GM19438 (cell line): Measurements from ENCODE around the gene FZR1.
"Not testable (repeated sequence)": the region's sequence is repeated elsewhere in the genome, so short reads cannot be mapped to it uniquely, and the experiment has no call there.

Source experiments
- ATAC-seq: cut with Tn5 transposase; IDR thresholded peaks from one replicate; pipeline ENCODE4 v1.9.1; 2021; ENCODE audit warnings: low read depth; ENCODE audit not compliant: unreplicated experiment

FZR1 gene

GRCh38 chr19:3563709-3564524 is 57.8 kb downstream of the FZR1 start:
- ATAC-seq, result no peak

- ATAC-seq, result no peak
Observed at GRCh38 chr19:3565139-3565538, 59.0 kb downstream of the FZR1 start.

- ATAC-seq, result not testable (repeated sequence)
Observed at GRCh38 chr19:3570042-3570441, 63.9 kb downstream of the FZR1 start.

DNA sequence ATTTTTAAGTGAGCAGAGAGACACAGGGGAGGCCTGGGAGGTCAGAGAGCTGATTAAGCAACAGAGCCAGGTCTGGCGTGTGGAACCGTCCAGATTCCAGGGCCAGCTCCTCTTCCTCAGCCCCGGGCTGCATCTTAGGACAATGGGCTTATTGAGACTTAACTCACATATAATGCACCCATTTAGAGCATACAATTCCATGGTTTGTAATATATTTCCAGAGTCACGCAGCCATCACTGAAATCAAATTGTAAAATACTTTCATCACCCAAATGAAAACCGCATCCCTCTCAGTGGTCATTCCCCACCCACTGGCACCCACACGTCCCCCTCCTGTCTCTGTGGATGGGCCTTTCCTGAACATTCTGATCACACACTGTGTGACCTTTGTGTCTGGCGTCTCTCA is 64.5 kb downstream of the FZR1 start:
- no peak for ATAC-seq

GRCh38 chr19:3572132-3572854 is 66.2 kb downstream of the FZR1 start:
- ATAC-seq, result peak; percentile 81

GRCh38 chr19:3572855-3573161 is 66.7 kb downstream of the FZR1 start, which contains the start of gene HMG20B:
Gene HMG20B, plus strand, starts transcription at chr19:3572944. Its CDS starts 366 bp downstream, at chr19:3573310.
- no peak for ATAC-seq

- ATAC-seq, result peak; percentile 3
Observed at GRCh38 chr19:3573162-3573857, 67.2 kb downstream of the FZR1 start.

DNA sequence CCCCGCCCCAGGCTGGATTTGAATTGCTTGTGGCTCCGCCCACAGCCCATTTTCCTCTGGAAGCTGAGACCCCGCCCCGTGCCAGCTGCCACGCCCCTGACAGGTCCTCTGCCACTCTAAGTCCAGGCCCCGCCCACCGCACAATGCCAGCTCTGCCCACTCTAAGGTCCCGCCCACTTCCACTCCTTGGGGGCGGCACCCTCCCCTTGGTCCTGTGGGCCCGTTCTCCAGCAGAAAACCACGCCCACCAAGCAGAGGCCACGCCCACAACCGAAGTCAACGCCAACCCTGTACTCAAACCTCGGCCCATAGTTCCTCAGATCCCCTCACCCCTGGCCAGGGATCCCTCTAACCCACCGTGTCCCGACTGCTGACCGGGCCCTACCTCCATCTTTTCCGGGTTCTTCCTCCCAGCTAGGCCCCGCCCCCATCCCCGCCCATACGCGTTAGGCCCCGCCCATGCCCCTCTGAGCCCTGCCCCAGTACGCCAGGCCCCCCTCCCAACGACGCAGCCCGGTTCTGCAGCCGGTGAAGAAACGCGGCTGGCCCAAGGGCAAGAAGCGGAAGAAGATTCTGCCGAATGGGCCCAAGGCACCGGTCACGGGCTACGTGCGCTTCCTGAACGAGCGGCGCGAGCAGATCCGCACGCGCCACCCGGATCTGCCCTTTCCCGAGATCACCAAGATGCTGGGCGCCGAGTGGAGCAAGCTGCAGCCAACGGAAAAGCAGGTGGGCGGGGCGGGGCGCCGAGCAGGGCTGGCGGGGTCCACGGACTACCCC is 67.9 kb downstream of the FZR1 start:
- no peak for ATAC-seq

GRCh38 chr19:3575260-3575741 is 69.2 kb downstream of the FZR1 start:
- ATAC-seq, result no peak

DNA sequence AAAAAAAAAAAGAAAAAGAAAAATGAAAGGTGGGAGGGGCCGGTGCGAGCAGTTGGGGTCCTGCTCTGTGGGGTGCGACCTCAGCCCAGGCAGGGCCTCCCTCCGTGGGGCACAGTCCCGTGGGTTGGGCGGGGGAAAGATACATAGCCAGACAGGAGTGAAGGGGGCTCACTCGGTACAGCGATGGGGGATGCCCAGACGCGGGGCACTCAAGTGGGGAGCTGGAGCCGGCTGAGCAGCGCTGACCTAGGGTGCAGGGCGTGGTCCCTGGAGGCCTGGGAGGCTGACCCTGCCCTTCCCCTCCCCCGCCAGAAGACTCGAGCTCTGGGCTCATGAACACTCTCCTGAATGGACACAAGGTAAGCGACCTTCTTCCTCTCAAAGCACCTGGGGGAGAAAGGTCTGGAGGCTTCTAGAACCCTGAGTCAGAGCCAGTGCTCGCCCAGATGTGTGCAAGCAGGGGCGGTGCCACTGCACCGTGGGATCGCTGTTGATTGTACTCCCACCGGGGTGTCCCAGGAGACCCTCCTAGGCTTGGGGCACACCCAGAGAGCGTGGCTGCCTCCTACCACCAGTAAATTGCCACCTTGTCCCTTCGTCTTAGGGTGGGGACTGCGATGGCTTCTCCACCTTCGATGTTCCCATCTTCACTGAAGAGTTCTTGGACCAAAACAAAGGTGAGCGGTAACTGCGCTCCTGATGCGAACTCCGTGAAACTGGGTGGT is 70.0 kb downstream of the FZR1 start:
- no peak for ATAC-seq

- ATAC-seq, result no peak
Observed at GRCh38 chr19:3576696-3577443, 70.8 kb downstream of the FZR1 start.

GRCh38 chr19:3577723-3578344 is 71.7 kb downstream of the FZR1 start:
- ATAC-seq, result no peak

DNA sequence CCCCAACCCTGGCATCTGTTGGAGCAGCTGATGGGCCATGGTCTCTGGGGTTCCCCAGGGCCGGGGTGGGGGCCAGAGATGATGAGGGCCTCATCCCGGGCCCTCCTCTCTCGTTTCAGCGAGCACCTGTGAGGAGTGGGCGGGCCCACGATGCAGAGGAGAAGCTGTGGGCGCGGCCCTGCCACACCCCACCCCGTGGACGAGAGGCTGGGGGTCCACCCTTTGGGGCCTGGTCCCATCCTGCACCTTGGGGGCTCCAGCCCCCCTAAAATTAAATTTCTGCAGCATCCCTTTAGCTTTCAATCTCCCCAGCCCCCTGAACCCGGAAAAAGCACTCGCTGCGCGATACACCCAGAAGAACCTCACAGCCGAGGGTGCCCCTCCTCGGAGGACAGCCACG is 72.3 kb downstream of the FZR1 start:
- ATAC-seq, result no peak

- no peak for ATAC-seq
Observed at GRCh38 chr19:3580156-3580934, 74.2 kb downstream of the FZR1 start.

DNA sequence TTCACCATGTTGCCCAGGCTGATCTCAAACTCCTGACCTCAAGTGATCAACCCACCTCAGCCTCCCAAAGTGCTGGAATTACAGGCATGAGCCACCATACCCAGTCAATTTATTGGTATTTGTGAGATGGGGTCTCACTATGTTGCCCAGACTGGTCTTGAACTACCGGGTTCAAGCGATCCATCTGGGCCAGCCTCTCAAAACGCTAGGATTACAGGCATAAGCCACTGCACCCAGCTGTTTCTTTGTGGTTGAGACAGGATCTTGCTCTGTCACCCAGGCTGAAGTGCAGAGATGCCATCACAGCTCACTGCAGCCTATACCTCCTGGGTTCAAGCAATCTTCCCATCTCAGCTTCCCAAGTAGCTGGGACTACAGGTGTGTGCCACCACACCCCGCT is 75.7 kb downstream of the FZR1 start:
- not testable (repeated sequence) for ATAC-seq

DNA sequence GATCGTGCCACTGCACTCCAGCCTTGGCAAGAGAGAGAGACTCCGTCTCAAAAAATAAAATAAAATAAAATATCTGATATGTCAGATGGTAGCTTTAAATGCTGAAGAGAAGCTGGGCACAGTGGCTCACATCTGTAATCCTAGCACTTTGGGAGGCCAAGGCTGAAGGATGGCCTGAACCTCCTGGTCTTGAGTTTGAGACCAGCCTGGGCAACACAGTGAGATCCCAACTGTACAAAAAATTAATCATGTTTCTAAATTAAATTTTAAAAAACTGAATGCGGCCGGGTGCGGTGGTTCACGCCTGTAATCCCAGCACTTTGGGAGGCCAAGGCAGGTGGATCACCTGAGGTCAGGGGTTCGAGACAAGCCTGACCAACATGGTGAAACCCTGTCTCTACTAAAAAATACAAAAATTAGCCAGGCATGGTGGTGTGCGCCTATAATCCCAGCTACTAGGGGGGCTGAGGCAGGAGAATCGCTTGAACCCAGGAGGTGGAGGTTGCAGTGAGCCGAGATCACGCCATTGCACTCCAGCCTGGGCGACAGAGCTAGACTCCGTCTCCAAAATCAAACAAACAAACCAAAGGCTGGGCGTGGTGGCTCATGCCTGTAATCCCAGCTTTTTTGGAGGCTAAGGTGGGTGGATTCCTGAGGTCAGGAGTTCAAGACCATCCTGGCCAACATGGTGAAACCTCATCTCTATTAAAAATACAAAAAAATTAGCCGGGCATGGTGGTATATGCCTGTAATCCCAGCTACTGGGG is 78.1 kb downstream of the FZR1 start:
- not testable (repeated sequence) for ATAC-seq
